Right atrium auricular region (tissue), 2 donors: Measurements from ENCODE around the gene CFAP251. TPM values are rescaled to one million over a fixed set of nuclear protein-coding genes. Genes with fewer than 3 reads are reported as not detected.

Experiments
- DNase-seq: peaks from one replicate; pipeline ENCODE4 v3.0.0-alpha.2; 2019; ENCODE audit warnings: low spot score
- H3K27ac ChIP-seq, 2 donors: fragments of 200-600 bp; sonication (generic); 1 replicate in 1 of 2; 2 replicates in 1 of 2; pipeline ENCODE4 v1.5.1; 2016 to 2019
- H3K27me3 ChIP-seq, 2 donors: fragments of 200-600 bp; sonication (generic); one replicate each; pipeline versions ENCODE4 v1.5.1 to v1.6.0; 2017 to 2019
- H3K36me3 ChIP-seq: fragments of 200-600 bp; sonication (generic); one replicate; pipeline ENCODE4 v1.5.1; 2016
- H3K4me1 ChIP-seq, 2 donors: fragments of 200-600 bp; sonication (generic); one replicate each; pipeline versions ENCODE4 v1.5.1 to v1.6.0; 2017 to 2019
- H3K4me3 ChIP-seq, 2 donors: fragments of 200-600 bp; sonication (generic); 1 replicate in 1 of 2; 2 replicates in 1 of 2; pipeline ENCODE4 v1.5.1; 2017 to 2019; ENCODE audit warnings: mild to moderate bottlenecking in 1 of 2, moderate library complexity in 1 of 2
- H3K9me3 ChIP-seq, 2 donors: fragments of 200-600 bp; sonication (generic); one replicate each; pipeline ENCODE4 v1.5.1; 2019
- total RNA-seq, 2 donors: library from RNA; depleted of rRNA; stranded (reverse); fragments of >200 nt; gene quantifications; one replicate each; pipeline ENCODE4 v1.1.0, GENCODE V29; 2016
- TF ChIP-seq, protein P1 (sequence below), 2 donors: fragments of 200-600 bp; sonication (generic); IDR thresholded peaks; one replicate each; pipeline ENCODE4 v1.5.1; 2019; ENCODE audit warnings: antibody characterized with exemption in 2 of 2

The CFAP251 gene
- total RNA-seq, 2 donors from 2014 or later = 1.0 to 2.2 TPM

DNA sequence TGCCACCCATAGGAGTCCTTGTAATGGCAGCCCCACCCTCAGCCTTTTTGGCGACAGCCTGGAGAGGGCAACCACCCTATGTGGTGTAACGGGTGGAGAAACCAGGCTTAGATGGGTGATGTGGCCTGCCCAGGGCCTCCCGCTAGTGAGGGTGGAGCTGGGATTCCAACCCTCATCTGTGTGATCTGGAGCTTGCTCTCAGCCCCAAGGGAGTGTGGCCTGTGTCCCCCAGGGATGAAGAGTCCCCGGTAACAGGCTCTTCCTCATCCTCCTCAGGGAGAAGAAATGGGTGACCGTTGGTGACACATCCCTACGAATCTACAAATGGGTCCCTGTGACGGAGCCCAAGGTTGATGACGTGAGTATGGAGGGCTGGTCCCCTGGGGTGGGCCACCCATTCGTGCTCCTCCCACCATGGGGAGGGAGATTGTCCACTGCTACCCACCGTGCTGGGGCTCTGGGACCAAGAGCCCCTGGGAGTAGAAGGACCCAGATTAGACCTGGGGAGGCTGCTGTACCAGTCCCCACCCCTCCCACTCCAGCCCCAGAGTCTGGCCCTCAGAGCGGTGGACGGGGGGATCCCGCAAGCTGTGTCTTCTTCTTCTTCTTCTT, 112.1 kb downstream of the CFAP251 start:
- H3K36me3 ChIP-seq = peaks cover 4% of the 10 kb centered on the region
- no peak overlapping the region for H3K4me3 ChIP-seq
- H3K4me1 ChIP-seq = peaks cover 0 to 19% of the 10 kb centered on the region in 2 donors
- no peak for DNase-seq
- H3K27ac ChIP-seq = peak overlapping the region; percentile 27 to 41
- TF ChIP-seq, protein P1, sequence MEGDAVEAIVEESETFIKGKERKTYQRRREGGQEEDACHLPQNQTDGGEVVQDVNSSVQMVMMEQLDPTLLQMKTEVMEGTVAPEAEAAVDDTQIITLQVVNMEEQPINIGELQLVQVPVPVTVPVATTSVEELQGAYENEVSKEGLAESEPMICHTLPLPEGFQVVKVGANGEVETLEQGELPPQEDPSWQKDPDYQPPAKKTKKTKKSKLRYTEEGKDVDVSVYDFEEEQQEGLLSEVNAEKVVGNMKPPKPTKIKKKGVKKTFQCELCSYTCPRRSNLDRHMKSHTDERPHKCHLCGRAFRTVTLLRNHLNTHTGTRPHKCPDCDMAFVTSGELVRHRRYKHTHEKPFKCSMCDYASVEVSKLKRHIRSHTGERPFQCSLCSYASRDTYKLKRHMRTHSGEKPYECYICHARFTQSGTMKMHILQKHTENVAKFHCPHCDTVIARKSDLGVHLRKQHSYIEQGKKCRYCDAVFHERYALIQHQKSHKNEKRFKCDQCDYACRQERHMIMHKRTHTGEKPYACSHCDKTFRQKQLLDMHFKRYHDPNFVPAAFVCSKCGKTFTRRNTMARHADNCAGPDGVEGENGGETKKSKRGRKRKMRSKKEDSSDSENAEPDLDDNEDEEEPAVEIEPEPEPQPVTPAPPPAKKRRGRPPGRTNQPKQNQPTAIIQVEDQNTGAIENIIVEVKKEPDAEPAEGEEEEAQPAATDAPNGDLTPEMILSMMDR (IDR thresholded peaks at IDR 0.05) = no peak
- no peaks in the 10 kb centered on the region for H3K9me3 ChIP-seq
- no peaks in the 10 kb centered on the region for H3K27me3 ChIP-seq

DNA sequence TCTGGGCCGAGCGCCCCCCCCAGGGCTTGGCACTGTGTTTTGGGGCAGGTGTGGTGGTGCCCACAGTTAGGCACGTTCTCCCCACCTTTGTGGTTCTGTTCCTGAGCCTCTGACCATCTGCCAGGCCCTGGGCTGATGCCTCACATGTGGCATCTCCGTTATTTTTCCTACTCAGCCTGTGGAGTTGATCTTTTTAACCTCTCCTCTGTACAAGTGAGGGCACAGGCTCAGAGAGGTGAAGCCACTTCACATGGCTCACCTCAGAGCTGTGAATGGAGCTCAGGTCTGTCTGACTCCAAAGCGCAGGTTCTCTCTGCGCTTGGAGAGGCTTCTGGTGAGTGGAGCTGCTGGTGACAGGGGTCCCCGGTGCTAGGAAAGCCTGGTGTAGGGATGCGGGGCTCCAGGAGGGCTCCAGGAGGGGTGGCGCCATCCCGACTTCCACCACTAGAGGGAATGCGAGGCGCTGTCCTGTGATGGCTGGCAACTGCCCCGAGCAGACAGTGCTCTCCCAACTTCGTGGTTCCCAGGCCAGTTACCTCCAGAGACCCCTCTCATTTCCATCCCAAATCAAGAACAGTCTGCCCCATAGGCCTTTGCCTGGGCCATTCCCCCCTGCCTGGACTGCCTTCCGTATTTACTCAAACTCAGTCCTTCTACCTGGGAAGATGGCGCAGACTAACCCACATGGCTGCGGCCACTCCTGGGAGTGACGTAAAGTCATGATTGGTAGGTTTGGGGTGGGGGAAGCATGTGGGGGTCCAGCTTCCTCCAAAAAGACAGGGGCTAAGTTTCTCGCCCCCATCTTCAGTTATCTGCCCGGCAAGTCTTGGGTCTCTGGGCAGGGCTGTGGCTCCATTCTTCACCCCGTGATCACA, 113.2 kb downstream of the CFAP251 start:
- Histone ChIP-seq H3K4me1 (peaks cover 0 to 19% of the 10 kb centered on the region in 2 donors), H3K36me3 (peaks cover 14% of the 10 kb centered on the region), H3K27me3 (no peaks in the 10 kb centered on the region), H3K4me3 (no peak overlapping the region), H3K27ac (no peak overlapping the region), H3K9me3 (no peaks in the 10 kb centered on the region)
- TF ChIP-seq, protein P1 (IDR thresholded peaks at IDR 0.05) = peak; percentile 49 to 83
- no peak for DNase-seq

DNA sequence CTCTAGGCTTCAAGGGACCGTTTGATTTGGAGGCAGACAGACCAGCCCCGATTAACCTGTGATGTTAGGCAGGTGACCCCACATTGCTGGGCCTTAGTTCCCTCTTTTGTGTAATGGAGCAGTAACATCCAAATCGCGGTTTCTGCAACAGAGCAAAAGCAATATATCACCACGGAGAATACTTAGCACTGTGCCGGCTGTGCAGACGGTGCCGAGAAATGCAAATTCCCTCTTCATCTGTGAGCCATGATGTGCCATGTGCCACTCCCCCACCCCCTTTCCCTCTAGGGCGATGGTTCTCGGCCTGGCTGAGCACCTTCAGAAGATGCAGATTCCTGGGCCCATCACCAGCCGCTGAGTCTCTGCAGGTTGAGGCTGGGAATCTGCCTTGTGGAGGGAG, 114.2 kb downstream of the CFAP251 start:
- DNase-seq = no peak
- Histone ChIP-seq H3K27ac (no peak overlapping the region), H3K9me3 (no peaks in the 10 kb centered on the region), H3K36me3 (peaks cover 24% of the 10 kb centered on the region), H3K4me1 (peaks cover 0 to 19% of the 10 kb centered on the region in 2 donors), H3K4me3 (no peak overlapping the region), H3K27me3 (no peaks in the 10 kb centered on the region)
- TF ChIP-seq, protein P1 (IDR thresholded peaks at IDR 0.05) = no peak

DNA sequence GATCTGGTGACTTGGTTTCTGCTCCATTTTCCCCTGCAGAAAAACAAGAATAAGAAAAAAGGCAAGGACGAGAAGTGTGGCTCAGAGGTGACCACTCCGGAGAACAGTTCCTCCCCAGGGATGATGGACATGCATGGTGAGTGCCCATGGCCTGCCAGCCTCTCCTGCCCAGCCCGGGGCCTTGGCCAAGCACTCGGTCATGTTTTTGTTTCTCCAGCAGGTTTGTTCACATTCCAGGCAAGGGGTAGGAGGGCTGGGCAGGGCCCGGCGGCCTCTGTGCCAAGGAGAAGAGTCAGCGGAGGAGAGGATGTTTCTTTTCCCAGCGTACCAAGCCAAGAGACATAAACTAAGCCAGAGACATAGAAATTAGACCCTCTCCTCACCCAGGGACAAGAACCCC, 116.9 kb downstream of the CFAP251 start:
- no peak for DNase-seq
- no peak overlapping the region for H3K27ac ChIP-seq
- peaks cover 45% of the 10 kb centered on the region for H3K36me3 ChIP-seq

DNA sequence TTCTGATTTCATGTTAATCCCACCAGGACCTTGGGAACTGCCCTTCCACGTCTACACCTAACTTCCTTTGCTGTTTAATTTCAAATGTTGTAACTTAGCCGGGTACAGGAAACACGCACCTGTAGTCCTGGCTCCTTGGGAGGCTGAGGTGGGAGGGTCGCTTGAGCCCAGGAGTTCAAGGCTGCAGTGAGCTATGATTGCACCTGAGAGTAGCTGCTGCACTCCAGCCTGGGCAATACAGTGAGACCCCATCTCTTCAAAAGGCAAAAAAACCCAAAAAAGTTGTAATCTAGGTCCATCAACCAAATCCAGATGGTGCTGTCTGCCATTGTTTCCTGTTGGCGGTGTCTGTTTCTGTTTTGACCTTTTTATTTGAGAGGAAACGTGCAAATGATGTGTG, 117.8 kb downstream of the CFAP251 start:
- no peak overlapping the region for H3K4me3 ChIP-seq
- TF ChIP-seq, protein P1 (IDR thresholded peaks at IDR 0.05) = no peak
- peaks cover 51% of the 10 kb centered on the region for H3K36me3 ChIP-seq
- H3K4me1 ChIP-seq = no peaks in the 10 kb centered on the region
- no peak for DNase-seq
- H3K27me3 ChIP-seq = no peaks in the 10 kb centered on the region
- no peaks in the 10 kb centered on the region for H3K9me3 ChIP-seq
- no peak overlapping the region for H3K27ac ChIP-seq

More for the DNA sequence above, 116.9 kb downstream of the CFAP251 start:
- H3K4me3 ChIP-seq = no peak overlapping the region
- peaks cover 0 to 1% of the 10 kb centered on the region in 2 donors for H3K4me1 ChIP-seq
- TF ChIP-seq, protein P1 (IDR thresholded peaks at IDR 0.05) = no peak
- no peaks in the 10 kb centered on the region for H3K9me3 ChIP-seq
- H3K27me3 ChIP-seq = no peaks in the 10 kb centered on the region
